KMS-11 (cell line): ENCODE measurements around the gene FLT3.

ENCODE experiments used
- H2AFZ ChIP-seq: fragments of 200-600 bp; sonication (generic); 2 replicates; pipeline ENCODE4 v1.6.1; 2016; ENCODE audit warnings: antibody characterized with exemption, mixed run types, low read depth
- H3K27ac ChIP-seq: fragments of 200-600 bp; sonication (generic); 2 replicates; pipeline ENCODE4 v1.6.1; 2016; ENCODE audit warnings: mild to moderate bottlenecking, mixed run types
- H3K27me3 ChIP-seq: fragments of 200-600 bp; sonication (generic); 2 replicates; pipeline ENCODE4 v1.6.1; 2017; ENCODE audit warnings: mild to moderate bottlenecking, low read depth, mixed run types, moderate library complexity; ENCODE audit not compliant: insufficient read depth
- H3K36me3 ChIP-seq: fragments of 200-600 bp; sonication (generic); 2 replicates; pipeline ENCODE4 v1.6.1; 2017; ENCODE audit warnings: mild to moderate bottlenecking, mixed run types; ENCODE audit not compliant: insufficient read depth
- H3K4me1 ChIP-seq: fragments of 200-600 bp; sonication (generic); 2 replicates; pipeline ENCODE4 v1.6.1; 2016; ENCODE audit warnings: mild to moderate bottlenecking, low read depth, mixed run types; ENCODE audit not compliant: poor library complexity, severe bottlenecking
- H3K4me2 ChIP-seq: fragments of 200-600 bp; sonication (generic); 2 replicates; pipeline ENCODE4 v1.7.0; 2016; ENCODE audit warnings: mild to moderate bottlenecking, mixed run types
- H3K4me3 ChIP-seq: fragments of 200-600 bp; sonication (generic); IDR thresholded peaks from 2 replicates; pipeline ENCODE4 v1.6.1; 2017; ENCODE audit warnings: low read depth, low read length, mixed read lengths; ENCODE audit not compliant: insufficient read depth
- H3K79me2 ChIP-seq: fragments of 200-600 bp; sonication (generic); 2 replicates; pipeline ENCODE4 v1.6.1; 2016; ENCODE audit warnings: low read depth, mixed run types; ENCODE audit not compliant: insufficient read depth
- H3K9ac ChIP-seq: fragments of 200-600 bp; sonication (generic); 2 replicates; pipeline ENCODE4 v1.6.1; 2016; ENCODE audit warnings: mild to moderate bottlenecking, mixed run types
- H4K20me1 ChIP-seq: fragments of 200-600 bp; sonication (generic); 2 replicates; pipeline ENCODE4 v1.6.1; 2016; ENCODE audit warnings: mild to moderate bottlenecking, mixed run types; ENCODE audit not compliant: insufficient read depth
- CTCF ChIP-seq: fragments of 200-600 bp; sonication (generic); conservative IDR thresholded peaks from 2 replicates; pipeline ENCODE4 v1.6.1; 2017; ENCODE audit warnings: low read depth, mild to moderate bottlenecking, antibody characterized with exemption, low read length, moderate library complexity, mixed read lengths

Gene FLT3

GRCh38 chr13:28049880-28050875, 50.2 kb downstream of the FLT3 start:
- Histone ChIP-seq H3K4me2 (no peak overlapping the region), H3K4me3 (no peak overlapping the region), H3K27me3 (no peaks in the 10 kb centered on the region), H3K27ac (no peak overlapping the region), H3K36me3 (no peaks in the 10 kb centered on the region), H2AFZ (no peak overlapping the region), H3K9ac (no peak overlapping the region), H4K20me1 (no peaks in the 10 kb centered on the region), H3K4me1 (no peaks in the 10 kb centered on the region), H3K79me2 (no peaks in the 10 kb centered on the region)
- no peak for TF ChIP-seq CTCF

GRCh38 chr13:28049215-28049614, 51.2 kb downstream of the FLT3 start:
- H3K9ac ChIP-seq: no peak overlapping the region
- no peaks in the 10 kb centered on the region for H3K27me3 ChIP-seq
- no peak overlapping the region for H3K4me3 ChIP-seq
- no peaks in the 10 kb centered on the region for H4K20me1 ChIP-seq
- no peaks in the 10 kb centered on the region for H3K36me3 ChIP-seq
- H3K27ac ChIP-seq: no peak overlapping the region
- no peaks in the 10 kb centered on the region for H3K4me1 ChIP-seq
- H3K79me2 ChIP-seq: no peaks in the 10 kb centered on the region
- H2AFZ ChIP-seq: no peak overlapping the region
- H3K4me2 ChIP-seq: no peak overlapping the region
- TF ChIP-seq CTCF: no peak

GRCh38 chr13:28048768-28049167, 51.6 kb downstream of the FLT3 start:
- no peaks in the 10 kb centered on the region for H3K27me3 ChIP-seq
- no peak overlapping the region for H3K9ac ChIP-seq
- no peaks in the 10 kb centered on the region for H3K36me3 ChIP-seq
- no peak overlapping the region for H3K4me3 ChIP-seq
- no peaks in the 10 kb centered on the region for H3K4me1 ChIP-seq
- H4K20me1 ChIP-seq: no peaks in the 10 kb centered on the region
- no peak overlapping the region for H2AFZ ChIP-seq
- no peaks in the 10 kb centered on the region for H3K79me2 ChIP-seq
- TF ChIP-seq CTCF: no peak
- no peak overlapping the region for H3K27ac ChIP-seq
- no peak overlapping the region for H3K4me2 ChIP-seq

- H3K4me1 ChIP-seq: no peaks in the 10 kb centered on the region
- H3K79me2 ChIP-seq: no peaks in the 10 kb centered on the region
- no peaks in the 10 kb centered on the region for H3K27me3 ChIP-seq
- H2AFZ ChIP-seq: no peak overlapping the region
- H3K4me2 ChIP-seq: no peak overlapping the region
- H3K36me3 ChIP-seq: no peaks in the 10 kb centered on the region
- H3K4me3 ChIP-seq: no peak overlapping the region
- H3K9ac ChIP-seq: no peak overlapping the region
- no peak for TF ChIP-seq CTCF
- H3K27ac ChIP-seq: no peak overlapping the region
- H4K20me1 ChIP-seq: no peaks in the 10 kb centered on the region
Measured at GRCh38 chr13:28047757-28048388, 52.5 kb downstream of the FLT3 start.
